ENCODE measurements around the gene COQ9. TPM values are rescaled to one million over a fixed set of nuclear protein-coding genes. Genes with fewer than 3 reads are reported as not detected.

Gene COQ9
- total and polyA plus RNA-seq, 2 donors = 42.4 to 67.5 TPM

DNA sequence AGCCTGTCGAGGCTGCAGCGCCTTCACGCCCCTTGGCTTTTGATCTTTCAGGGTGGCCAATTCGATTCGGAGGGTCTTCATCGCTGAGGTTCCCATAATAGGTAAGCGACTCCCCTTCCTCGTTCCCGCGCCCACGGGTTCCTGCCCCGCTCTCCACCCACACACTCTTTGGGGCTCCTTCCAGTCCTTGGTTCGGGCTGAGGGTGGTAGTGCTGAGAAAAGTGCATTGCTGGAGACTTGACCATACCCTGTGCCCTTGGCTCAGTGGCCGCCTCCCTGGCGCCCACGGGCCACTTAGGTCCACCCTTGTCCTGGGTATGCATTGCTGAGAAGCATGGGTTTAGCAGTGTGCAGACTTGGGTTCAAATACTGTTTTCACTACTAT, 15.7 kb downstream of the COQ9 start:
- no peaks in the 10 kb centered on the region for H3K9me3 ChIP-seq (ENCODE audit: control insufficient read depth in 2 of 2, insufficient read depth in 1 of 2, low read length in 1 of 2)
- WGBS = 2% methylated on average over 16 of the region's 16 CpGs
- no peak overlapping the region for H3K27ac ChIP-seq (ENCODE audit: low read depth in 1 of 2, low read length in 1 of 2)
- H3K4me1 ChIP-seq (ENCODE audit: control insufficient read depth in 2 of 2, insufficient read depth in 2 of 2, low read length in 2 of 2) = peaks cover 10 to 11% of the 10 kb centered on the region in 2 donors
- peaks cover 48 to 66% of the 10 kb centered on the region in 2 donors for H3K36me3 ChIP-seq (ENCODE audit: control insufficient read depth in 2 of 2, insufficient read depth in 2 of 2, low read length in 1 of 2)
- H3K27me3 ChIP-seq (ENCODE audit: control insufficient read depth in 2 of 2, insufficient read depth in 1 of 2, low read length in 1 of 2) = no peaks in the 10 kb centered on the region
- peak overlapping the region; percentile 86 to 87 for H3K4me3 ChIP-seq (ENCODE audit: low read length in 2 of 2)
- DNase-seq (ENCODE audit: low read depth in 6 of 9, low spot score in 9 of 9) = no peak

- Histone ChIP-seq H3K27me3 (ENCODE audit: control insufficient read depth in 2 of 2, insufficient read depth in 1 of 2, low read length in 1 of 2) (no peaks in the 10 kb centered on the region), H3K36me3 (ENCODE audit: control insufficient read depth in 2 of 2, insufficient read depth in 2 of 2, low read length in 1 of 2) (peaks cover 49 to 67% of the 10 kb centered on the region in 2 donors), H3K9me3 (ENCODE audit: control insufficient read depth in 2 of 2, insufficient read depth in 1 of 2, low read length in 1 of 2) (no peaks in the 10 kb centered on the region), H3K4me3 (ENCODE audit: low read length in 2 of 2) (no peak overlapping the region), H3K27ac (ENCODE audit: low read depth in 1 of 2, low read length in 1 of 2) (no peak overlapping the region), H3K4me1 (ENCODE audit: control insufficient read depth in 2 of 2, insufficient read depth in 2 of 2, low read length in 2 of 2) (peaks cover 10 to 11% of the 10 kb centered on the region in 2 donors)
- WGBS = 100% methylated on average over 2 of the region's 2 CpGs
- no peak for DNase-seq (ENCODE audit: low read depth in 6 of 9, low spot score in 9 of 9)
These were observed 17.2 kb downstream of the COQ9 start for GRCh38 chr16:57464523-57464922.

- Histone ChIP-seq H3K4me1 (ENCODE audit: control insufficient read depth in 2 of 2, insufficient read depth in 2 of 2, low read length in 2 of 2) (peaks cover 6 to 10% of the 10 kb centered on the region in 2 donors), H3K27me3 (ENCODE audit: control insufficient read depth in 2 of 2, insufficient read depth in 1 of 2, low read length in 1 of 2) (no peaks in the 10 kb centered on the region), H3K27ac (ENCODE audit: low read depth in 1 of 2, low read length in 1 of 2) (no peak overlapping the region), H3K36me3 (ENCODE audit: control insufficient read depth in 2 of 2, insufficient read depth in 2 of 2, low read length in 1 of 2) (peaks cover 72 to 83% of the 10 kb centered on the region in 2 donors), H3K9me3 (ENCODE audit: control insufficient read depth in 2 of 2, insufficient read depth in 1 of 2, low read length in 1 of 2) (no peaks in the 10 kb centered on the region), H3K4me3 (ENCODE audit: low read length in 2 of 2) (no peak overlapping the region)
- over 99% methylated on average over 2 of the region's 2 CpGs for WGBS
- no peak for DNase-seq (ENCODE audit: low read depth in 6 of 9, low spot score in 9 of 9)
These were observed 21.1 kb downstream of the COQ9 start for GRCh38 chr16:57468346-57468745.

- WGBS = 94% methylated on average over 11 of the region's 11 CpGs
- Histone ChIP-seq H3K4me1 (ENCODE audit: control insufficient read depth in 2 of 2, insufficient read depth in 2 of 2, low read length in 2 of 2) (peaks cover 3 to 5% of the 10 kb centered on the region in 2 donors), H3K4me3 (ENCODE audit: low read length in 2 of 2) (no peak overlapping the region), H3K27ac (ENCODE audit: low read depth in 1 of 2, low read length in 1 of 2) (no peak overlapping the region), H3K9me3 (ENCODE audit: control insufficient read depth in 2 of 2, insufficient read depth in 1 of 2, low read length in 1 of 2) (no peaks in the 10 kb centered on the region), H3K27me3 (ENCODE audit: control insufficient read depth in 2 of 2, insufficient read depth in 1 of 2, low read length in 1 of 2) (no peaks in the 10 kb centered on the region), H3K36me3 (ENCODE audit: control insufficient read depth in 2 of 2, insufficient read depth in 2 of 2, low read length in 1 of 2) (peaks cover 79 to 80% of the 10 kb centered on the region in 2 donors)
- no peak for DNase-seq (ENCODE audit: low read depth in 6 of 9, low spot score in 9 of 9)
These were observed 21.8 kb downstream of the COQ9 start for GRCh38 chr16:57469046-57469445.

DNA sequence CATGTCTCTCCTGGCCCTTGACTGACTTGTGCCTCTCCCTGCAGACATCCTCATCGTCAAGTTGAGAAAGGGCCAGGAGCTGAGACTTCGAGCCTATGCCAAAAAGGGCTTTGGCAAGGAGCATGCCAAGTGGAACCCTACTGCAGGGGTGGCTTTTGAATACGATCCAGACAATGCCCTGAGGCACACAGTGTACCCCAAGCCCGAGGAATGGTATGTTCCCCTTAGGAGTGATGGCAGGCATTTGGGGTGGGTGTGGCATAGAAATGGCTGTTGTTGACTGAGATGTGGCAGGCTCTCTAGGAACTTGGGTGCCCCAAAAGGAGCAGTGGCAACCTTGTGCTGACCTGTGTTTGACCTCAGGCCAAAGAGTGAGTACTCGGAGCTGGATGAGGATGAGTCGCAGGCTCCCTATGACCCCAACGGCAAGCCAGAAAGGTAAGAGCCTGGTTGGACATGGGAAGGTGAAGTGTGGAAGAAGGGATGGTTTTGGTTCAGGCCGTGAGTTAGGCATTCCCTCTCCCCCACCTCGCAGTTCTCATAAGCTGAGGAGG, 22.7 kb downstream of the COQ9 start:
- Histone ChIP-seq H3K27ac (ENCODE audit: low read depth in 1 of 2, low read length in 1 of 2) (no peak overlapping the region), H3K4me1 (ENCODE audit: control insufficient read depth in 2 of 2, insufficient read depth in 2 of 2, low read length in 2 of 2) (peaks cover under 1 to 3% of the 10 kb centered on the region in 2 donors), H3K27me3 (ENCODE audit: control insufficient read depth in 2 of 2, insufficient read depth in 1 of 2, low read length in 1 of 2) (no peaks in the 10 kb centered on the region), H3K4me3 (ENCODE audit: low read length in 2 of 2) (no peak overlapping the region), H3K9me3 (ENCODE audit: control insufficient read depth in 2 of 2, insufficient read depth in 1 of 2, low read length in 1 of 2) (no peaks in the 10 kb centered on the region), H3K36me3 (ENCODE audit: control insufficient read depth in 2 of 2, insufficient read depth in 2 of 2, low read length in 1 of 2) (peaks cover 72 to 76% of the 10 kb centered on the region in 2 donors)
- DNase-seq (ENCODE audit: low read depth in 6 of 9, low spot score in 9 of 9) = no peak
- WGBS = 96% methylated on average over 9 of the region's 9 CpGs

DNA sequence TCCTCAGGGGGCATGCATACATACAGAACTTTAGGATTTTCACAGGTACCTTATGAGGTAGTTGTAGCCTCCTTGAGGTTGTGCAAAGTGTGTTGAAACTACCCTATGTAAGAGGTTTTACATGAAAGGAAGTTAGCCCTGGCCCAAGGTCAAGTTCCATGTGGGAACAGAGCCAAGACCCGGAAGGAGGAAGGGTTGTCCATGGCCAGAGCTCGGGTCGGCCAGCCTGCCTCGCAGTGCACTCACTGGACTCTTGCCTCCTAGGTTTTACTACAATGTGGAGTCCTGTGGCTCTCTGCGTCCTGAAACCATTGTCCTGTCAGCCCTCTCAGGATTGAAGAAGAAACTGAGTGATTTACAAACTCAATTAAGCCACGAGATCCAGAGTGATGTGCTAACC, 23.4 kb downstream of the COQ9 start:
- Histone ChIP-seq H3K36me3 (ENCODE audit: control insufficient read depth in 2 of 2, insufficient read depth in 2 of 2, low read length in 1 of 2) (peaks cover 65 to 68% of the 10 kb centered on the region in 2 donors), H3K27me3 (ENCODE audit: control insufficient read depth in 2 of 2, insufficient read depth in 1 of 2, low read length in 1 of 2) (no peaks in the 10 kb centered on the region), H3K9me3 (ENCODE audit: control insufficient read depth in 2 of 2, insufficient read depth in 1 of 2, low read length in 1 of 2) (no peaks in the 10 kb centered on the region), H3K27ac (ENCODE audit: low read depth in 1 of 2, low read length in 1 of 2) (no peak overlapping the region), H3K4me3 (ENCODE audit: low read length in 2 of 2) (no peak overlapping the region), H3K4me1 (ENCODE audit: control insufficient read depth in 2 of 2, insufficient read depth in 2 of 2, low read length in 2 of 2) (peaks cover 0 to 9% of the 10 kb centered on the region in 2 donors)
- WGBS = 95% methylated on average over 6 of the region's 6 CpGs
- no peak for DNase-seq (ENCODE audit: low read depth in 6 of 9, low spot score in 9 of 9)

- no peak overlapping the region for H3K4me3 ChIP-seq (ENCODE audit: low read length in 2 of 2)
- no peaks in the 10 kb centered on the region for H3K9me3 ChIP-seq (ENCODE audit: control insufficient read depth in 2 of 2, insufficient read depth in 1 of 2, low read length in 1 of 2)
- H3K36me3 ChIP-seq (ENCODE audit: control insufficient read depth in 2 of 2, insufficient read depth in 2 of 2, low read length in 1 of 2) = peaks cover 61 to 63% of the 10 kb centered on the region in 2 donors
- H3K27ac ChIP-seq (ENCODE audit: low read depth in 1 of 2, low read length in 1 of 2) = no peak overlapping the region
- peaks cover 0 to 14% of the 10 kb centered on the region in 2 donors for H3K4me1 ChIP-seq (ENCODE audit: control insufficient read depth in 2 of 2, insufficient read depth in 2 of 2, low read length in 2 of 2)
- H3K27me3 ChIP-seq (ENCODE audit: control insufficient read depth in 2 of 2, insufficient read depth in 1 of 2, low read length in 1 of 2) = no peaks in the 10 kb centered on the region
- WGBS = 100% methylated on average over 1 of the region's 1 CpG
- no peak for DNase-seq (ENCODE audit: low read depth in 6 of 9, low spot score in 9 of 9)
These were observed 23.9 kb downstream of the COQ9 start for GRCh38 chr16:57471209-57471608.

GRCh38 chr16:57471852-57472664, 24.8 kb downstream of the COQ9 start:
- peaks cover 0 to 20% of the 10 kb centered on the region in 2 donors for H3K4me1 ChIP-seq (ENCODE audit: control insufficient read depth in 2 of 2, insufficient read depth in 2 of 2, low read length in 2 of 2)
- H3K36me3 ChIP-seq (ENCODE audit: control insufficient read depth in 2 of 2, insufficient read depth in 2 of 2, low read length in 1 of 2) = peaks cover 54 to 56% of the 10 kb centered on the region in 2 donors
- peak overlapping the region in 1 of 2 donors; percentile 38 for H3K27ac ChIP-seq (ENCODE audit: low read depth in 1 of 2, low read length in 1 of 2)

DNA sequence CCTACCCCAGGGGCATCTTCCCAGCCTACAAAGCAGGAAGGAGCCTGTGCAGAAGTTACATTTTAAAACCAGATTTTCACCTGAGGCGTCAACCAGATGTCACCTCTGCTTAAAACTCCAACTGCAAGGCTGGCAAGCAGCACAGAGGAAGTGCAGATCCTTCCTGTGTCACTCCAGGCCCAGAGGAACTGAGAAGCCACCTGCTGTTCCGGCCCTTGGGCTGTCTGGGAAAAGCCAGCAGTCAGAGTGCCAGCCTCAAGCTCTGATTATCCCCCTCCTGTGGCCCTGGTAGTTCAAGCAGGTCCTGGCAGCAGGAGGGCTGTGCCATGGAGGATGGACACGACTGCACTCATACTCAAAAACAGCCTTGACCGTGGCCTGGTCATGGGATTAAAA, 25.4 kb downstream of the COQ9 start:
- H3K27ac ChIP-seq (ENCODE audit: low read depth in 1 of 2, low read length in 1 of 2) = peak overlapping the region in 1 of 2 donors; percentile 38
- no peak for DNase-seq (ENCODE audit: low read depth in 6 of 9, low spot score in 9 of 9)
- no peak overlapping the region for H3K4me3 ChIP-seq (ENCODE audit: low read length in 2 of 2)
- WGBS = 34% methylated on average over 4 of the region's 4 CpGs
- H3K9me3 ChIP-seq (ENCODE audit: control insufficient read depth in 2 of 2, insufficient read depth in 1 of 2, low read length in 1 of 2) = no peaks in the 10 kb centered on the region
- peaks cover 0 to 3% of the 10 kb centered on the region in 2 donors for H3K27me3 ChIP-seq (ENCODE audit: control insufficient read depth in 2 of 2, insufficient read depth in 1 of 2, low read length in 1 of 2)
- H3K36me3 ChIP-seq (ENCODE audit: control insufficient read depth in 2 of 2, insufficient read depth in 2 of 2, low read length in 1 of 2) = peaks cover 54 to 56% of the 10 kb centered on the region in 2 donors
- peaks cover 0 to 20% of the 10 kb centered on the region in 2 donors for H3K4me1 ChIP-seq (ENCODE audit: control insufficient read depth in 2 of 2, insufficient read depth in 2 of 2, low read length in 2 of 2)

More at GRCh38 chr16:57471852-57472664, 24.8 kb downstream of the COQ9 start:
- peaks cover 0 to 3% of the 10 kb centered on the region in 2 donors for H3K27me3 ChIP-seq (ENCODE audit: control insufficient read depth in 2 of 2, insufficient read depth in 1 of 2, low read length in 1 of 2)
- DNase-seq (ENCODE audit: low read depth in 6 of 9, low spot score in 9 of 9) = no peak
- WGBS = 91% methylated on average over 10 of the region's 10 CpGs
- H3K4me3 ChIP-seq (ENCODE audit: low read length in 2 of 2) = no peak overlapping the region
- no peaks in the 10 kb centered on the region for H3K9me3 ChIP-seq (ENCODE audit: control insufficient read depth in 2 of 2, insufficient read depth in 1 of 2, low read length in 1 of 2)

Data from thymus (tissue), 11 donors.